Neuronal stem cell (in vitro differentiated cells): ENCODE results near the gene SOSTDC1.
"Not testable (repeated sequence)": the region's sequence is repeated elsewhere in the genome, so short reads cannot be mapped to it uniquely, and the experiment has no call there.

Source experiments
- DNase-seq: peaks from one replicate; pipeline ENCODE4 v3.0.0-alpha.2; 2013; ENCODE audit warnings: low spot score
- H2AFZ ChIP-seq: one replicate; pipeline ENCODE4 v1.6.1; 2013; ENCODE audit warnings: mild to moderate bottlenecking, low read length, inconsistent platforms
- H2AK5ac ChIP-seq: 2 replicates; pipeline ENCODE4 v1.6.1; 2013; ENCODE audit warnings: low read depth, mild to moderate bottlenecking, inconsistent platforms, low read length, moderate library complexity, mixed read lengths
- H2BK120ac ChIP-seq: 2 replicates; pipeline ENCODE4 v1.6.1; 2013; ENCODE audit warnings: low read depth, mild to moderate bottlenecking, inconsistent platforms, low read length, moderate library complexity, mixed read lengths
- H2BK12ac ChIP-seq: one replicate; pipeline ENCODE4 v1.6.1; 2013; ENCODE audit warnings: low read length, inconsistent platforms
- H2BK15ac ChIP-seq: 2 replicates; pipeline ENCODE4 v1.6.1; 2013; ENCODE audit warnings: mild to moderate bottlenecking, low read length, inconsistent platforms, mixed read lengths
- H2BK5ac ChIP-seq: one replicate; pipeline ENCODE4 v1.6.1; 2013; ENCODE audit warnings: inconsistent platforms, mild to moderate bottlenecking, low read length, moderate library complexity
- H3K14ac ChIP-seq: one replicate; pipeline ENCODE4 v1.6.1; 2013; ENCODE audit warnings: low read length, inconsistent platforms
- H3K18ac ChIP-seq: 2 replicates; pipeline ENCODE4 v1.6.1; 2013; ENCODE audit warnings: low read length, inconsistent platforms
- H3K23ac ChIP-seq: 2 replicates; pipeline ENCODE4 v1.6.1; 2013; ENCODE audit warnings: low read depth, mild to moderate bottlenecking, mixed read lengths, low read length, inconsistent platforms; ENCODE audit not compliant: poor library complexity
- H3K27ac ChIP-seq: replicated peaks from 3 replicates; pipeline ENCODE4 v1.5.1; 2013; ENCODE audit warnings: low read length, inconsistent platforms
- H3K27me3 ChIP-seq, 3 experiments: 2 replicates each; pipeline ENCODE4 v1.6.1; 2013; ENCODE audit warnings: low read length in 3 of 3, mild to moderate bottlenecking in 2 of 3, inconsistent platforms in 1 of 3, low read depth in 1 of 3, mixed read lengths in 1 of 3, moderate library complexity in 1 of 3; ENCODE audit not compliant: control insufficient read depth in 3 of 3, insufficient read depth in 3 of 3
- H3K36me3 ChIP-seq, 2 donors: replicated peaks in 1 of 2; 2 replicates each; pipeline ENCODE4 v1.6.1; 2013; ENCODE audit warnings: low read length in 2 of 2; ENCODE audit not compliant: control insufficient read depth in 2 of 2, insufficient read depth in 2 of 2
- H3K4ac ChIP-seq: 2 replicates; pipeline ENCODE4 v1.6.1; 2013; ENCODE audit warnings: inconsistent platforms, mild to moderate bottlenecking, low read length, moderate library complexity
- H3K4me1 ChIP-seq, 2 donors: 1 replicate in 1 of 2; 2 replicates in 1 of 2; pipeline ENCODE4 v1.6.1; 2013; ENCODE audit warnings: low read length in 2 of 2, low read depth in 1 of 2; ENCODE audit not compliant: control insufficient read depth in 2 of 2, insufficient read depth in 1 of 2
- H3K4me2 ChIP-seq: one replicate; pipeline ENCODE4 v1.6.1; 2013; ENCODE audit warnings: mild to moderate bottlenecking, low read length, inconsistent platforms; ENCODE audit not compliant: insufficient read depth, poor library complexity, severe bottlenecking
- H3K4me3 ChIP-seq, 2 donors: 2 replicates each; pipeline ENCODE4 v1.5.1; 2013; ENCODE audit warnings: low read length in 2 of 2, mild to moderate bottlenecking in 2 of 2, inconsistent platforms in 1 of 2, moderate library complexity in 1 of 2
- H3K79me1 ChIP-seq: one replicate; pipeline ENCODE4 v1.6.1; 2013; ENCODE audit warnings: low read depth, mild to moderate bottlenecking, inconsistent platforms, low read length, moderate library complexity
- H3K9ac ChIP-seq: one replicate; pipeline ENCODE4 v1.6.1; 2013; ENCODE audit warnings: mild to moderate bottlenecking, low read depth, low read length, inconsistent platforms; ENCODE audit not compliant: poor library complexity
- H3K9me3 ChIP-seq, 2 donors: replicated peaks in 1 of 2; 2 replicates each; pipeline versions ENCODE3 to v1.6.1; 2013; ENCODE audit warnings: low read length in 2 of 2, mild to moderate bottlenecking in 2 of 2, inconsistent platforms in 1 of 2, low read depth in 1 of 2, mixed read lengths in 1 of 2, moderate library complexity in 1 of 2; ENCODE audit not compliant: control insufficient read depth in 2 of 2, insufficient read depth in 1 of 2
- H4K8ac ChIP-seq: one replicate; pipeline ENCODE4 v1.6.1; 2013; ENCODE audit warnings: low read depth, mild to moderate bottlenecking, inconsistent platforms, low read length, moderate library complexity
- H4K91ac ChIP-seq: one replicate; pipeline ENCODE4 v1.6.1; 2013; ENCODE audit warnings: low read length, low read depth, mild to moderate bottlenecking, inconsistent platforms; ENCODE audit not compliant: poor library complexity
- WGBS, 2 donors: extraction: QIAGEN DNeasy Blood & Tissue Kit; methylation state at CpG; one replicate each; pipeline ENCODE4 v1.1.7; 2013; ENCODE audit warnings: missing lambda C conversion rate in 2 of 2, mixed read lengths in 1 of 2; ENCODE audit not compliant: insufficient read length in 2 of 2, insufficient replicate concordance in 1 of 2; ENCODE audit errors: extremely low coverage in 2 of 2; 5-methylcytosine and 5-hydroxymethylcytosine counted together

Gene SOSTDC1

GRCh38 chr7:16511314-16511713 lies 45.8 kb upstream of the SOSTDC1 start:
- Histone ChIP-seq H2BK15ac (no peak overlapping the region), H3K4me3 (peak overlapping the region in 1 of 2 donors; percentile 46), H3K79me1 (no peaks in the 10 kb centered on the region), H2AFZ (no peak overlapping the region), H3K27me3 (no peaks in the 10 kb centered on the region), H3K4me2 (no peak overlapping the region), H3K4me1 (no peaks in the 10 kb centered on the region), H3K4ac (no peak overlapping the region), H2BK120ac (no peak overlapping the region), H2BK12ac (peak overlapping the region; percentile 36), H2AK5ac (no peak overlapping the region), H3K9ac (no peak overlapping the region), H2BK5ac (no peak overlapping the region), H3K36me3 (no peaks in the 10 kb centered on the region), H3K14ac (no peak overlapping the region), H4K8ac (no peak overlapping the region), H3K18ac (no peak overlapping the region), H3K9me3 (no peaks in the 10 kb centered on the region), H3K27ac (no peak overlapping the region), H4K91ac (no peak overlapping the region), H3K23ac (no peak overlapping the region)
- no peak for DNase-seq
- no CpG with 5 or more reads among the region's 5 CpGs for WGBS, 2 donors

- H3K27me3 ChIP-seq, result no peaks in the 10 kb centered on the region
- no peak overlapping the region for H3K27ac ChIP-seq
- DNase-seq, result no peak
- H2AFZ ChIP-seq, result peak overlapping the region; percentile 70
- no peaks in the 10 kb centered on the region for H3K36me3 ChIP-seq
- H3K4ac ChIP-seq, result no peak overlapping the region
- no peak overlapping the region for H3K4me2 ChIP-seq
- no peak overlapping the region for H2AK5ac ChIP-seq
- no peak overlapping the region for H3K18ac ChIP-seq
- no peak overlapping the region for H2BK120ac ChIP-seq
- H3K79me1 ChIP-seq, result no peaks in the 10 kb centered on the region
- H4K8ac ChIP-seq, result no peak overlapping the region
- no peak overlapping the region for H3K14ac ChIP-seq
- no peak overlapping the region for H3K9ac ChIP-seq
- H2BK12ac ChIP-seq, result no peak overlapping the region
- H4K91ac ChIP-seq, result no peak overlapping the region
- no peaks in the 10 kb centered on the region for H3K9me3 ChIP-seq
- no peaks in the 10 kb centered on the region for H3K4me1 ChIP-seq
- H2BK5ac ChIP-seq, result no peak overlapping the region
- no peak overlapping the region for H3K23ac ChIP-seq
- H3K4me3 ChIP-seq, result no peak overlapping the region
- H2BK15ac ChIP-seq, result no peak overlapping the region
Measured at GRCh38 chr7:16509829-16510228, 44.3 kb upstream of the SOSTDC1 start.

- H2BK120ac ChIP-seq, H3K27me3 ChIP-seq, H3K4me1 ChIP-seq, H2AK5ac ChIP-seq, H3K14ac ChIP-seq, H3K4me2 ChIP-seq, H2BK12ac ChIP-seq, H4K8ac ChIP-seq, H3K27ac ChIP-seq, H3K9ac ChIP-seq, H4K91ac ChIP-seq, H2BK15ac ChIP-seq, H2AFZ ChIP-seq, H3K36me3 ChIP-seq, H2BK5ac ChIP-seq, H3K4me3 ChIP-seq, DNase-seq, H3K9me3 ChIP-seq, H3K4ac ChIP-seq, H3K79me1 ChIP-seq, H3K23ac ChIP-seq: not testable (repeated sequence)
- peak overlapping the region; percentile 2 for H3K18ac ChIP-seq
- no CpG with 5 or more reads among the region's 5 CpGs for WGBS, 2 donors
Measured at GRCh38 chr7:16506422-16506821, 40.9 kb upstream of the SOSTDC1 start.

- H3K36me3 ChIP-seq, result no peaks in the 10 kb centered on the region
- H4K8ac ChIP-seq, result no peak overlapping the region
- H3K4me1 ChIP-seq, result no peaks in the 10 kb centered on the region
- H2AK5ac ChIP-seq, result no peak overlapping the region
- no peak overlapping the region for H2BK12ac ChIP-seq
- H3K9me3 ChIP-seq, result peaks cover 2 to 9% of the 10 kb centered on the region in 2 donors
- H3K9ac ChIP-seq, result no peak overlapping the region
- DNase-seq, result no peak
- H2BK5ac ChIP-seq, result no peak overlapping the region
- H3K18ac ChIP-seq, result no peak overlapping the region
- no peak overlapping the region for H4K91ac ChIP-seq
- no peak overlapping the region for H3K4me2 ChIP-seq
- H3K23ac ChIP-seq, result no peak overlapping the region
- peak overlapping the region; percentile 74 for H2AFZ ChIP-seq
- no CpG with 5 or more reads among the region's 6 CpGs for WGBS, 2 donors
- no peaks in the 10 kb centered on the region for H3K79me1 ChIP-seq
- no peak overlapping the region for H2BK120ac ChIP-seq
- no peak overlapping the region for H3K4me3 ChIP-seq
- H3K14ac ChIP-seq, result no peak overlapping the region
- no peak overlapping the region for H2BK15ac ChIP-seq
- H3K27me3 ChIP-seq, result no peaks in the 10 kb centered on the region
- no peak overlapping the region for H3K4ac ChIP-seq
- H3K27ac ChIP-seq, result no peak overlapping the region
Measured at GRCh38 chr7:16504019-16504418, 38.5 kb upstream of the SOSTDC1 start.
